Keratinocyte (primary cell): ENCODE results near the gene MPO. TPM values are rescaled to one million over a fixed set of nuclear protein-coding genes. Genes with fewer than 3 reads are reported as not detected.

ENCODE experiments used
- DNase-seq: peaks from one replicate; pipeline ENCODE4 v3.0.0-alpha.2; 2011; ENCODE audit warnings: low read depth, missing footprints, low spot score
- FAIRE-seq: peaks from 2 replicates; lab custom pipeline; 2011; peaks lifted over from hg19 to GRCh38; lab: Jason Lieb, UNC
- H2AFZ ChIP-seq: 2 replicates; pipeline ENCODE4 v1.6.0; 2012; ENCODE audit warnings: low read length, control low read depth, inconsistent platforms; ENCODE audit not compliant: control insufficient read depth
- H3K27ac ChIP-seq: 2 replicates; pipeline ENCODE4 v1.5.1; 2011; ENCODE audit warnings: low read length; ENCODE audit not compliant: control insufficient read depth, insufficient read depth
- H3K27me3 ChIP-seq: 3 replicates; pipeline ENCODE4 v1.6.0; 2011; ENCODE audit warnings: low read length; ENCODE audit not compliant: control insufficient read depth, insufficient read depth; ENCODE audit errors: extremely low read depth
- H3K36me3 ChIP-seq, 2 experiments: 2 replicates in 1 of 2; 3 replicates in 1 of 2; pipeline ENCODE4 v1.5.1; 2011; ENCODE audit warnings: low read length in 2 of 2, mild to moderate bottlenecking in 1 of 2; ENCODE audit not compliant: control insufficient read depth in 2 of 2, insufficient read depth in 2 of 2; ENCODE audit errors: extremely low read depth in 1 of 2
- H3K4me1 ChIP-seq: 3 replicates; pipeline ENCODE4 v1.5.1; 2011; ENCODE audit warnings: low read length; ENCODE audit not compliant: control insufficient read depth, insufficient read depth; ENCODE audit errors: extremely low read depth
- H3K4me2 ChIP-seq: 3 replicates; pipeline ENCODE4 v1.6.0; 2011; ENCODE audit warnings: low read depth, low read length; ENCODE audit not compliant: control insufficient read depth, insufficient read depth; ENCODE audit errors: extremely low read depth
- H3K4me3 ChIP-seq, 3 experiments: fragments of 200-600 bp in 1 of 3; sonication (generic) in 1 of 3; 2 replicates in 2 of 3; 3 replicates in 1 of 3; pipeline ENCODE4 v1.5.1; 2011 to 2016; ENCODE audit warnings: low read length in 3 of 3, mild to moderate bottlenecking in 3 of 3, control low read depth in 2 of 3, inconsistent platforms in 1 of 3, low read depth in 1 of 3, mixed read lengths in 1 of 3, mixed run types in 1 of 3, moderate library complexity in 1 of 3; ENCODE audit not compliant: control insufficient read depth in 2 of 3, insufficient read depth in 2 of 3; ENCODE audit errors: extremely low read depth in 1 of 3
- H3K79me2 ChIP-seq: 2 replicates; pipeline ENCODE4 v1.6.0; 2012; ENCODE audit warnings: low read length; ENCODE audit not compliant: control insufficient read depth, insufficient read depth
- H3K9ac ChIP-seq: 3 replicates; pipeline ENCODE4 v1.6.0; 2011; ENCODE audit warnings: low read length; ENCODE audit not compliant: control insufficient read depth, insufficient read depth; ENCODE audit errors: extremely low read depth
- H3K9me1 ChIP-seq: 3 replicates; pipeline ENCODE4 v1.6.0; 2011; ENCODE audit warnings: low read length; ENCODE audit not compliant: control insufficient read depth, insufficient read depth; ENCODE audit errors: extremely low read depth
- H3K9me3 ChIP-seq: 2 replicates; pipeline ENCODE4 v1.5.1; 2012; ENCODE audit warnings: low read depth, low read length; ENCODE audit not compliant: control insufficient read depth
- H4K20me1 ChIP-seq: 3 replicates; pipeline ENCODE4 v1.6.0; 2011; ENCODE audit warnings: low read length; ENCODE audit not compliant: control insufficient read depth, insufficient read depth; ENCODE audit errors: extremely low read depth
- CTCF ChIP-seq, 3 experiments: IDR thresholded peaks in 1 of 3; conservative IDR thresholded peaks in 1 of 3; optimal IDR thresholded peaks in 1 of 3; 2 replicates in 2 of 3; 3 replicates in 1 of 3; pipeline versions ENCODE3 to v1.5.1; 2011; ENCODE audit warnings: low read length in 3 of 3, mild to moderate bottlenecking in 3 of 3, moderate library complexity in 2 of 3, control low read depth in 1 of 3, inconsistent platforms in 1 of 3; ENCODE audit not compliant: insufficient read depth in 2 of 3; ENCODE audit errors: extremely low read depth in 1 of 3
- EZH2 ChIP-seq: IDR thresholded peaks from one replicate; pipeline ENCODE4 v1.6.1; 2012; ENCODE audit warnings: inconsistent platforms, mild to moderate bottlenecking, low read length, moderate library complexity
- dilution Hi-C: fragments of 300-500 bp; cut with MboI; formaldehyde crosslinking; loops from one replicate; pipeline ENCODE4 v1.7.0; 2020; ENCODE audit warnings: low sequenced_read_pairs; ENCODE audit not compliant: extremely low pct_ligation_motif_present
- polyA plus RNA-seq, 5 experiments: library from polyadenylated mRNA; depleted of rRNA in 3 of 5; stranded (reverse) in 3 of 5; stranded (forward) in 1 of 5; unstranded in 1 of 5; fragments of >200 nt; gene quantifications; 1 replicate in 1 of 5; 2 replicates in 3 of 5; 3 replicates in 1 of 5; pipeline versions ENCODE4 v1.2.1 to v1.2.3, GENCODE V29; 2011 to 2012; ENCODE audit warnings: missing spikeins in 2 of 5, low read depth in 1 of 5, low replicate concordance in 1 of 5

MPO gene
- polyA plus RNA-seq, 1 donor (not counting 4 experiments of a cell fraction or from before 2014, with no cell fraction given), result not detected

- no peaks in the 10 kb centered on the region for H3K9me3 ChIP-seq
- H3K4me3 ChIP-seq, result no peak overlapping the region
- DNase-seq, result no peak
- peaks cover 61% of the 10 kb centered on the region for H3K27me3 ChIP-seq
- no peak overlapping the region for H2AFZ ChIP-seq
- H3K4me2 ChIP-seq, result no peak overlapping the region
- no peaks in the 10 kb centered on the region for H3K9me1 ChIP-seq
- no peaks in the 10 kb centered on the region for H3K36me3 ChIP-seq
- no peaks in the 10 kb centered on the region for H4K20me1 ChIP-seq
- TF ChIP-seq EZH2 (no peak), CTCF (optimal IDR thresholded peaks at IDR 0.05 in 1 of 3, IDR thresholded peaks at IDR 0.05 in 1 of 3, conservative IDR thresholded peaks at IDR 0.05 in 1 of 3; ENCODE audit: extremely low read depth in 1 of 3, insufficient read depth in 2 of 3, low read length in 3 of 3) (no peak)
- H3K79me2 ChIP-seq, result no peaks in the 10 kb centered on the region
- H3K4me1 ChIP-seq, result peaks cover 3% of the 10 kb centered on the region
- H3K27ac ChIP-seq, result no peak overlapping the region
- no peak for FAIRE-seq
- dilution Hi-C loops, result no loop called here
- H3K9ac ChIP-seq, result no peak overlapping the region
Measured at GRCh38 chr17:58327363-58328194, 46.8 kb upstream of the MPO start.

- no peaks in the 10 kb centered on the region for H3K9me3 ChIP-seq
- dilution Hi-C loops, result no loop called here
Measured at GRCh38 chr17:58326609-58327362, 46.1 kb upstream of the MPO start.

More at GRCh38 chr17:58326609-58327362, 46.1 kb upstream of the MPO start:
- Histone ChIP-seq H3K79me2 (no peaks in the 10 kb centered on the region), H3K36me3 (no peaks in the 10 kb centered on the region), H3K4me2 (no peak overlapping the region), H3K27ac (no peak overlapping the region), H3K27me3 (peaks cover 61% of the 10 kb centered on the region), H3K9me1 (no peaks in the 10 kb centered on the region), H2AFZ (no peak overlapping the region), H3K9ac (no peak overlapping the region), H3K4me1 (peaks cover 3% of the 10 kb centered on the region), H4K20me1 (no peaks in the 10 kb centered on the region), H3K4me3 (no peak overlapping the region)
- TF ChIP-seq CTCF (optimal IDR thresholded peaks at IDR 0.05 in 1 of 3, IDR thresholded peaks at IDR 0.05 in 1 of 3, conservative IDR thresholded peaks at IDR 0.05 in 1 of 3; ENCODE audit: extremely low read depth in 1 of 3, insufficient read depth in 2 of 3, low read length in 3 of 3) (no peak), EZH2 (no peak)
- DNase-seq (no peak), FAIRE-seq (no peak)
